Keratinocyte (primary cell): Measurements from ENCODE around the gene GDF2. TPM values are rescaled to one million over a fixed set of nuclear protein-coding genes. Genes with fewer than 3 reads are reported as not detected.

Experiments
- DNase-seq: peaks from one replicate; pipeline ENCODE4 v3.0.0-alpha.2; 2011; ENCODE audit warnings: low read depth, missing footprints, low spot score
- FAIRE-seq: peaks from 2 replicates; lab custom pipeline; 2011; peaks lifted over from hg19 to GRCh38; lab: Jason Lieb, UNC
- H2AFZ ChIP-seq: 2 replicates; pipeline ENCODE4 v1.6.0; 2012; ENCODE audit warnings: low read length, control low read depth, inconsistent platforms; ENCODE audit not compliant: control insufficient read depth
- H3K27ac ChIP-seq: 2 replicates; pipeline ENCODE4 v1.5.1; 2011; ENCODE audit warnings: low read length; ENCODE audit not compliant: control insufficient read depth, insufficient read depth
- H3K27me3 ChIP-seq: 3 replicates; pipeline ENCODE4 v1.6.0; 2011; ENCODE audit warnings: low read length; ENCODE audit not compliant: control insufficient read depth, insufficient read depth; ENCODE audit errors: extremely low read depth
- H3K36me3 ChIP-seq, 2 experiments: 2 replicates in 1 of 2; 3 replicates in 1 of 2; pipeline ENCODE4 v1.5.1; 2011; ENCODE audit warnings: low read length in 2 of 2, mild to moderate bottlenecking in 1 of 2; ENCODE audit not compliant: control insufficient read depth in 2 of 2, insufficient read depth in 2 of 2; ENCODE audit errors: extremely low read depth in 1 of 2
- H3K4me1 ChIP-seq: 3 replicates; pipeline ENCODE4 v1.5.1; 2011; ENCODE audit warnings: low read length; ENCODE audit not compliant: control insufficient read depth, insufficient read depth; ENCODE audit errors: extremely low read depth
- H3K4me2 ChIP-seq: 3 replicates; pipeline ENCODE4 v1.6.0; 2011; ENCODE audit warnings: low read depth, low read length; ENCODE audit not compliant: control insufficient read depth, insufficient read depth; ENCODE audit errors: extremely low read depth
- H3K4me3 ChIP-seq, 3 experiments: fragments of 200-600 bp in 1 of 3; sonication (generic) in 1 of 3; 2 replicates in 2 of 3; 3 replicates in 1 of 3; pipeline ENCODE4 v1.5.1; 2011 to 2016; ENCODE audit warnings: low read length in 3 of 3, mild to moderate bottlenecking in 3 of 3, control low read depth in 2 of 3, inconsistent platforms in 1 of 3, low read depth in 1 of 3, mixed read lengths in 1 of 3, mixed run types in 1 of 3, moderate library complexity in 1 of 3; ENCODE audit not compliant: control insufficient read depth in 2 of 3, insufficient read depth in 2 of 3; ENCODE audit errors: extremely low read depth in 1 of 3
- H3K79me2 ChIP-seq: 2 replicates; pipeline ENCODE4 v1.6.0; 2012; ENCODE audit warnings: low read length; ENCODE audit not compliant: control insufficient read depth, insufficient read depth
- H3K9ac ChIP-seq: 3 replicates; pipeline ENCODE4 v1.6.0; 2011; ENCODE audit warnings: low read length; ENCODE audit not compliant: control insufficient read depth, insufficient read depth; ENCODE audit errors: extremely low read depth
- H3K9me1 ChIP-seq: 3 replicates; pipeline ENCODE4 v1.6.0; 2011; ENCODE audit warnings: low read length; ENCODE audit not compliant: control insufficient read depth, insufficient read depth; ENCODE audit errors: extremely low read depth
- H3K9me3 ChIP-seq: 2 replicates; pipeline ENCODE4 v1.5.1; 2012; ENCODE audit warnings: low read depth, low read length; ENCODE audit not compliant: control insufficient read depth
- H4K20me1 ChIP-seq: 3 replicates; pipeline ENCODE4 v1.6.0; 2011; ENCODE audit warnings: low read length; ENCODE audit not compliant: control insufficient read depth, insufficient read depth; ENCODE audit errors: extremely low read depth
- CTCF ChIP-seq, 3 experiments: IDR thresholded peaks in 1 of 3; conservative IDR thresholded peaks in 1 of 3; optimal IDR thresholded peaks in 1 of 3; 2 replicates in 2 of 3; 3 replicates in 1 of 3; pipeline versions ENCODE3 to v1.5.1; 2011; ENCODE audit warnings: low read length in 3 of 3, mild to moderate bottlenecking in 3 of 3, moderate library complexity in 2 of 3, control low read depth in 1 of 3, inconsistent platforms in 1 of 3; ENCODE audit not compliant: insufficient read depth in 2 of 3; ENCODE audit errors: extremely low read depth in 1 of 3
- EZH2 ChIP-seq: IDR thresholded peaks from one replicate; pipeline ENCODE4 v1.6.1; 2012; ENCODE audit warnings: inconsistent platforms, mild to moderate bottlenecking, low read length, moderate library complexity
- dilution Hi-C: fragments of 300-500 bp; cut with MboI; formaldehyde crosslinking; loops from one replicate; pipeline ENCODE4 v1.7.0; 2020; ENCODE audit warnings: low sequenced_read_pairs; ENCODE audit not compliant: extremely low pct_ligation_motif_present
- polyA plus RNA-seq, 5 experiments: library from polyadenylated mRNA; depleted of rRNA in 3 of 5; stranded (reverse) in 3 of 5; stranded (forward) in 1 of 5; unstranded in 1 of 5; fragments of >200 nt; gene quantifications; 1 replicate in 1 of 5; 2 replicates in 3 of 5; 3 replicates in 1 of 5; pipeline versions ENCODE4 v1.2.1 to v1.2.3, GENCODE V29; 2011 to 2012; ENCODE audit warnings: missing spikeins in 2 of 5, low read depth in 1 of 5, low replicate concordance in 1 of 5

GDF2 gene
- polyA plus RNA-seq, 1 donor (not counting 4 experiments of a cell fraction or from before 2014, with no cell fraction given), result not detected

DNA sequence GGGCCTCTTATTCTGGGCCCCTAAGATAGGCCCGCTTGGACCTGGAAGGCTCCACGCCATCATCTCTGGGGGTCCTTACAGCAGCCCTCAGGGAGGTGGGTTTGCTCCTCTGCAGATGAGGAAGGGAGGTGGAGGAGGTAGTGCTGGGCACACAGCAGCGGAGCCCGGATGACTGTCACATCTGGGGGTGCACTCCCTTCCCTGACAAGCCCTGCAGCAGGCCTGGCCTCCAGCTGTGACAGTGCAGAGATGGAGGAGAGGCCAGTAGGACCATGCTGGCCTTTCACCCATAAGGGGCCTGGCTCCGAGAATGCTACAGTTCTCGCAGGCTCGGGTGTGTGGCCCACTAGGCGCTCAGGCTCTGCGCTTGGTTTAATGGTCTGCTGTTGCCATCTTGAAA, 9.2 kb downstream of the GDF2 start:
- TF ChIP-seq CTCF (optimal IDR thresholded peaks at IDR 0.05 in 1 of 3, IDR thresholded peaks at IDR 0.05 in 1 of 3, conservative IDR thresholded peaks at IDR 0.05 in 1 of 3; ENCODE audit: extremely low read depth in 1 of 3, insufficient read depth in 2 of 3, low read length in 3 of 3) (no peak), EZH2 (no peak)
- Histone ChIP-seq H3K4me1 (no peaks in the 10 kb centered on the region), H3K9me1 (no peaks in the 10 kb centered on the region), H3K9me3 (no peaks in the 10 kb centered on the region), H3K4me2 (no peak overlapping the region), H2AFZ (no peak overlapping the region), H3K27me3 (peaks cover 14% of the 10 kb centered on the region), H3K27ac (no peak overlapping the region), H3K79me2 (no peaks in the 10 kb centered on the region), H3K4me3 (no peak overlapping the region), H3K9ac (no peak overlapping the region), H3K36me3 (no peaks in the 10 kb centered on the region), H4K20me1 (no peaks in the 10 kb centered on the region)
- dilution Hi-C loops, result no loop called here
- FAIRE-seq (no peak), DNase-seq (no peak)

DNA sequence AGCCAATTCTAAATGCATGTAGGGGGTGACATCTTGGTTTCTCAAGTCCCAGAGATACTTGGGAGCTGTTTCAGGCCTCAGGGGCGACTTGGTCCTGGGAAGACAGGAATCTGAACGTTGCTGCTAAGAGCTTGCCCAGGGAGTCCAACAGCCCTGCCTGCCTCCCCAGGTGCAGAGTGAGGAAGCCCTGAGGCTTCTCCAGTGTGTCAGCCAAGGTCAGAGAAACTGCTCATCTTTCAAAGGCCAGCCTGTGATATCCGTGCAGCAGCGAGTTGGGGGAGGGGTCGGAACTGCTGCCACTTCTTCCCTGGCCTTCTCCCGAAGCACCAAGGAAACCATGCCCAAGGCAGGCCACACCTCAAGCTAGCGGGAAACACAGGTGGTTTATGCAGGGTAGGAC, 9.7 kb downstream of the GDF2 start:
- Histone ChIP-seq H3K9me1 (no peaks in the 10 kb centered on the region), H3K27ac (no peak overlapping the region), H3K4me2 (no peak overlapping the region), H3K4me3 (no peak overlapping the region), H3K9me3 (no peaks in the 10 kb centered on the region), H3K4me1 (no peaks in the 10 kb centered on the region), H3K79me2 (no peaks in the 10 kb centered on the region), H2AFZ (no peak overlapping the region), H4K20me1 (no peaks in the 10 kb centered on the region), H3K9ac (no peak overlapping the region), H3K27me3 (peaks cover 14% of the 10 kb centered on the region), H3K36me3 (no peaks in the 10 kb centered on the region)
- no peak for FAIRE-seq
- DNase-seq, result no peak
- dilution Hi-C loops, result no loop called here
- TF ChIP-seq CTCF (optimal IDR thresholded peaks at IDR 0.05 in 1 of 3, IDR thresholded peaks at IDR 0.05 in 1 of 3, conservative IDR thresholded peaks at IDR 0.05 in 1 of 3; ENCODE audit: extremely low read depth in 1 of 3, insufficient read depth in 2 of 3, low read length in 3 of 3) (no peak), EZH2 (no peak)
